ENCODE measurements around the gene SLC22A24. TPM values are rescaled to one million over a fixed set of nuclear protein-coding genes. Genes with fewer than 3 reads are reported as not detected.
"Not testable (repeated sequence)": the region's sequence is repeated elsewhere in the genome, so short reads cannot be mapped to it uniquely, and the experiment has no call there.

SLC22A24 gene
- total RNA-seq, 1 donor from 2014 or later, result not detected

GRCh38 chr11:63080682-63081081 is 63.3 kb downstream of the SLC22A24 start:
- Histone ChIP-seq H3K4me3 (no peak overlapping the region), H3K9me3 (no peaks in the 10 kb centered on the region), H3K4me1 (no peaks in the 10 kb centered on the region), H3K36me3 (no peaks in the 10 kb centered on the region), H3K27ac (no peak overlapping the region), H3K27me3 (no peaks in the 10 kb centered on the region)
- no peak for DNase-seq (ENCODE audit: low spot score in 2 of 2)
- intact Hi-C loops (cut with DNase I), result no loop called here
- TF ChIP-seq, protein P1, sequence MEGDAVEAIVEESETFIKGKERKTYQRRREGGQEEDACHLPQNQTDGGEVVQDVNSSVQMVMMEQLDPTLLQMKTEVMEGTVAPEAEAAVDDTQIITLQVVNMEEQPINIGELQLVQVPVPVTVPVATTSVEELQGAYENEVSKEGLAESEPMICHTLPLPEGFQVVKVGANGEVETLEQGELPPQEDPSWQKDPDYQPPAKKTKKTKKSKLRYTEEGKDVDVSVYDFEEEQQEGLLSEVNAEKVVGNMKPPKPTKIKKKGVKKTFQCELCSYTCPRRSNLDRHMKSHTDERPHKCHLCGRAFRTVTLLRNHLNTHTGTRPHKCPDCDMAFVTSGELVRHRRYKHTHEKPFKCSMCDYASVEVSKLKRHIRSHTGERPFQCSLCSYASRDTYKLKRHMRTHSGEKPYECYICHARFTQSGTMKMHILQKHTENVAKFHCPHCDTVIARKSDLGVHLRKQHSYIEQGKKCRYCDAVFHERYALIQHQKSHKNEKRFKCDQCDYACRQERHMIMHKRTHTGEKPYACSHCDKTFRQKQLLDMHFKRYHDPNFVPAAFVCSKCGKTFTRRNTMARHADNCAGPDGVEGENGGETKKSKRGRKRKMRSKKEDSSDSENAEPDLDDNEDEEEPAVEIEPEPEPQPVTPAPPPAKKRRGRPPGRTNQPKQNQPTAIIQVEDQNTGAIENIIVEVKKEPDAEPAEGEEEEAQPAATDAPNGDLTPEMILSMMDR (IDR thresholded peaks at IDR 0.05), result no peak

GRCh38 chr11:63046203-63046602 is 97.8 kb downstream of the SLC22A24 start:
- H3K4me1 ChIP-seq; H3K36me3 ChIP-seq; H3K4me3 ChIP-seq; H3K27ac ChIP-seq; intact Hi-C loops (cut with DNase I); H3K9me3 ChIP-seq; H3K27me3 ChIP-seq; DNase-seq (ENCODE audit: low spot score in 2 of 2): not testable (repeated sequence)

DNA sequence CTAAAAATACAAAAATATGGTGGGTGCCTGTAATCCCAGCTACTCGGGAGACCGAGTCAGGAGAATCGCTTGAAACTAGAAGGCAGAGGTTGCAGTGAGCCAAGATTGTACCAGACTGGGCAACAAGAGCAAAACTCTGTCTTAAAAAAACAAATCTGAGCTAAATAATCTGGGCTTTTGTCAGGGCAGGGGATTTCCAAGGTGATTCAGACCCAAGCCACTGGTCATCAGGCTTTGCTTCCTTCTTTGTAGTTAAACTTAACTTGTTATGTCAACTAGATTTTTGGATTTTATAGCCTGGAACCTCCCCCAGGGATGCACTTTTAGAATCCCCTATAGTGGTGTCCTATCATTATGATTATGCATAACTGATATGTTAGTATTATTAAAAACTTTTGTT is 101.4 kb downstream of the SLC22A24 start:
- Histone ChIP-seq H3K36me3 (no peaks in the 10 kb centered on the region), H3K9me3 (no peaks in the 10 kb centered on the region), H3K27ac (no peak overlapping the region), H3K4me1 (no peaks in the 10 kb centered on the region), H3K27me3 (no peaks in the 10 kb centered on the region), H3K4me3 (no peak overlapping the region)
- DNase-seq (ENCODE audit: low spot score in 2 of 2), result no peak
- intact Hi-C loops (cut with DNase I), result no loop called here
- TF ChIP-seq, protein P1 (IDR thresholded peaks at IDR 0.05), result no peak

DNA sequence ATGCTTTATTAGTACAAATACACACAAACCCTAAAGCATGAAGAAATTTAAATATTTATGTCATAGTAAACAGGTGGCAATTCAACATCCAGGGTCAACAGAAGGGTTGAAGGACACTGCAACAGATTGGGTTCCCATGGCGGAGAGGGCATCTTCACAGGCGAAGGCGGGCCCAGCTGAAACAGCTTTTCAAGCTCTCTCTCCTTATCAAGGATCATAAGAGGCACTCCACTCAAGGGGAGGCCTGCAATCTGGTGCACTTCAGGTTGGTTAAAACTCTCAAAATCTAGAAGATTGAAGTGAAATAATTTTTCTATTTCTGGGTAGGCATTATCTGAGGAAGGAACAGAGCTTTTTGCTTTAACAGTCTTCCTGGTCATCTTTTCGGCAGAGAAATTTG is 111.6 kb downstream of the SLC22A24 start:
- TF ChIP-seq, protein P1 (IDR thresholded peaks at IDR 0.05), result no peak
- Histone ChIP-seq H3K4me3 (no peak overlapping the region), H3K9me3 (no peaks in the 10 kb centered on the region), H3K27ac (no peak overlapping the region), H3K36me3 (no peaks in the 10 kb centered on the region), H3K27me3 (no peaks in the 10 kb centered on the region), H3K4me1 (no peaks in the 10 kb centered on the region)
- intact Hi-C loops (cut with DNase I), result no loop called here
- no peak for DNase-seq (ENCODE audit: low spot score in 2 of 2)

Other genes with a start within 250 kb of the SLC22A24 start
- gene CHRM1, start 222.9 kb downstream of the SLC22A24 start, total RNA-seq, result not detected
- gene SLC22A6, start 159.3 kb downstream of the SLC22A24 start, total RNA-seq, result not detected
- not detected for gene SLC22A8, start 128.4 kb downstream of the SLC22A24 start, total RNA-seq
- not detected for gene SLC22A25, start 99.4 kb upstream of the SLC22A24 start, total RNA-seq
- gene SLC22A9, start 225.6 kb upstream of the SLC22A24 start, total RNA-seq, result not detected